SKM-1 treated with dmso at 0.1 percent for 144 hours (cell line): ENCODE results near the gene EXOSC9.
A peak's percentile ranks its signal among the peaks of the same experiment; 100 is the strongest.

Source experiments
- DNase-seq: peaks from one replicate; lab custom pipeline; 2025; ENCODE audit not compliant: unreplicated experiment; lab: John Stamatoyannopoulos, UW

Gene EXOSC9

GRCh38 chr4:121822796-121823504, 21.8 kb downstream of the EXOSC9 start:
- DNase-seq: peak; percentile 29

- DNase-seq: peak; percentile 96
Measured at GRCh38 chr4:121823505-121824170, 22.5 kb downstream of the EXOSC9 start, which contains the start of gene CCNA2. TSS of gene CCNA2 (minus strand) at chr4:121823883. CDS start at chr4:121823628, 255 bp downstream.

GRCh38 chr4:121824171-121824527, 23.0 kb downstream of the EXOSC9 start:
- no peak for DNase-seq

DNA sequence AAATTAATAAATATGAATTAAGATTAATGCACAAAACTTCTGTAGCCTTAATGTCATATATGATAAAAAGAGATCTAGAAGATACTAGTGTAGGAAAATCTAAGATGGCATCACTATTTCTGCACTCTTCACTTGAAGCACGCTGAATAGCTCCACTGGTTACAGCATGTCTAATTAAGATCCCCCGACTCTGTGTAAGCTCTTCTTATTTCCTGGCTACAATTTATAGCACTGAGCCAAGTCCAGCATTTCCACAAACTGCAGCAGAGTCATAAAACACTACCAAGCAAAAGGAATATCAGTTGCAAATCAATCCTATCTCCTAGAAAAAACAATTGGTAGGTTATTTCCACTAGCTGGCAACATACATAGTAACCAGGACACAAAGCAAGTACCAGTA, 23.8 kb downstream of the EXOSC9 start:
- DNase-seq: no peak

DNA sequence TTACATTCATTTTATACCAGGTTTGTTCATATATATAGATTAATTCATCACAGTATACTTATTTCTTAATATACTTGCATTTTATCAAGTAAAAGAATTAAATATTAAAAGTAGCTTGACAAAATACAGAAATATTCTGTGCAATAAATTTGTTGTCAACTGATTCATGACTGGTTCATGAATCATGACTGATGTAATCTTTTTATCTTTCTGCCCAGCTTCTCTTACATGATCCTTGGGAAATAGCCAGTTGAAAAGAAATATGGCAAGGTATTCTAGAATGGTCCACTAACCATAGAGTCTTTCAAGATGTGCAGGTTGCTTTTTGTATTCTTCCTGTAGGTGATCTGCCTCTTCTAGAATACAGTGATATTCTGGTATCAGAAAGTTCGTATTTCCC, 26.7 kb downstream of the EXOSC9 start:
- DNase-seq: no peak

DNA sequence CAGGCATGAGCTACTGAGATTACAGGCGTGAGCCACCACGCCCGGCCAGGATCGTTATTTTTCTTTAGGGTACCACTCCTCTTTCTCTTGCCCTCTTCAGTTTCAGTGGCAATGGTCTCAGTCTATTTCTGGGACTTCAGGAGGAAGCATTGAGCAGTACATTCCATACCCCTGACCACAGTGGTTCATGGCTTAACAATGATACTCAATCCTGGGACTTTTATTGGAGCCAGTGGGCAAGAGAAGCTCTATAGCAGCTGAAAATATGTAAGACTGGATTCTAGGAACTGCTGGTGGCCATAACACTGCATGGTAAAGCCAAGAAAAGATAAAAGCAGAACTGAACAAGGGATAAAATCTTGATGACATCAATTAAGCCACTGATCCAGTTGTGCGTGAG, 28.4 kb downstream of the EXOSC9 start:
- no peak for DNase-seq

DNA sequence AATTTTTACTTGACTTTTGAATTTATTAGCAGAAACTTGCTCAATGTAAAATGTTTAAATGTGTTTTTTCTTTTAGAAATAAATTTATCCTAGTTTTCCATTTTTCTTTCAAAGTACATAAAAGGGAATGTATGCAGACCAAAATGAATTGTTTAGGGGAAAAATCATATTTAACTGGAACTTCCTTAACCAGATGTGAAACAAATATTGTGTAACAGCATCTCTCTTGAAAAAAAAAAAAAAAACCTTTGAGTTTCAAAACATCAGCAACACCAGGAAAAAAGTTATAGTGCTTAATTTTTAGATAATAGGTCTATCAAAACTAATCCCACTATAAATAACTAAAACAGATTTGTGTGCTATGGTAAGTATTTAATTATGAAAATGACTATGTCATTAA, 37.0 kb downstream of the EXOSC9 start:
- DNase-seq: no peak

DNA sequence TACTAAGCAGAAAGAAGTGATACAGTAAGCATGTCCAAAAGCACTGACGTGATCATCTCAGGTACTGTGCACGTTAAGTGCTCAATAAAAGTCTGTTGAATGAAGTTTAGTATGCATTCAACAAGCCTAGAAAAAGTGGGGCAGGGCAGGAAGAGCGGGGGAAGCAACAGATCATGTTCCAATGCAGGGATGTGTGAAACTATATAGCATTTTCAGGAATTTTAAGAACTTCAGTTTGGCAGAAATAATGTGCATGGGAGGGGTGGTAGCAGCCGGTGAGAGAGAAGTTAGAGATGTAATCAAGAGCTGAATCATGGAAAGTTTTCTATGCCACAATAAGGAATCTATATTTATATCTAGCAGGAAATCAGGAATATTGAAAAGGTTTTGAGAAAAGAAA, 41.7 kb downstream of the EXOSC9 start:
- no peak for DNase-seq

DNA sequence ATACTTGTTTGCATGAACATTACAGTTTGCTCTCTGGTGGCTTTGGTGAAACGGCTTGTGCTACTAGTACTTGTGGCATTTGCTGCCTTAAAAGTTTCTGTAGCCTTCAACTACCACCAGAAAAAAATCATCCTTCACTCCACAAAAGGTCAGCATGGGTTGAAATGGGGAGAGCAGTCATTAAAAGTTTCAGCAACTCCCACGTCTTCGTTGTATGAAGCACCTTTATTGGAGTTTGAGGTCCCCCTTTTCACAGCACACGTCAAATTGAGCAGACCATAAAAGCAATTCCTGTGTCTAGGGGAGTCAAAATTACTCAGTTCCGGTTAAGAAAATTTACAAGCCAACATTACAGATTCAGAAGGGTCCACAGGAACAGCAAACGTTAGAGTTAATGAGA, 45.5 kb downstream of the EXOSC9 start:
- no peak for DNase-seq

DNA sequence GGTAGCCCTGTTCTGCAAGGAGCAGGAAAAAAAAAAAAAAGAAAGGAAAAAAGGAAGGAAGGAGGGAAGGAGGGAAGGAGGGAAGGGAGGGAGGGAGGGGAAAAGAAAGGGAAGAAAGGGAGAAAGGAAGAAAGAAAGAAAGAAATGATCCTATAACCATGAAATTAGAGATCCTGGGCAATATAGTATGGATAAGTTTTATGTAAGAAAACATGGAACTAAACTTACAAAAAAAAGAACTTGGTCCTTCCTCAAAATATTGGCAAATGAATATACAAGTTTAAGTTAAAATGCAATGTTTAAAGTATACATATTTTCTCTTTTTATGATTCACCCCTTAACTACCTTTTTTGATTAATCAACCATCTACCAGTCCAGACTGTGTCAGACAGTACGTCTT, 50.2 kb downstream of the EXOSC9 start:
- DNase-seq: no peak

DNA sequence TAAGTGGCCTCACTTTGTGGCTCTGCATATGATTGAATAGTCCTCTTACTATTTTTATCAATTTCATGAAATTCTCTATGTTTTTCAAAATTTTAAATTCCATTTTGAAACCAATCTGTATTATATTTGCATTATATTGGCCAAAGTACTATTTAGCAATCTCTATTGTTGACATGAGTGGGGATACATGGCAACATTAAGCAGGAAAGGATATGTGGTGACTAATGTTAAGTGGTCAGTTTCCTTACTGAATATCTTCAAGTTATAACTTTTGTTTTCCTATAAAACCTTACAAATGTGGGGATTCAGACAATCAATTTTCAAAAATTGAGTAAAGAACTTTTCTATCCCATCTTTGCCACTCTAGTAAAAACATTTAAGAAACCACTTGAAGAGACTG, 59.0 kb downstream of the EXOSC9 start:
- DNase-seq: no peak

DNA sequence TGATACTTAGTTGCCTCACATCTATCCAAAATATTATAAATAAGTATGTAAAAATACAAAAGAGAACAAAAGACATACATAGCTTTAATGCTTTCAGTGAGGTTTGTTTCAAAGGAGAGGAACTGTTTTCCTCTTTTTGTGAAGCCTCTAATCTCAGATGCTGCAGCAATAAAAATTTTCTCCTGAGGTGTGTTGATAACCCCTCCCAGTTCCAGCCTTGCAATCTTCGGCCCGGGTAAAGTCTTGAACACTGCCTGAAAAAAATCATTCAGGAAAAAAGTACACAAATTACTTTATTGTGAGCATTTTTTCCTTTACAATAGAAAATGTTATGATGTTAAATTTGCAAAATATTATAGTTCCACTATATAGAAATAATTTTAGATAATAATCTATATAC, 60.3 kb downstream of the EXOSC9 start:
- no peak for DNase-seq

GRCh38 chr4:121863799-121864198, 62.7 kb downstream of the EXOSC9 start:
- no peak for DNase-seq
